SK-N-SH (cell line): ENCODE measurements around the gene HTR1E. TPM values are rescaled to one million over a fixed set of nuclear protein-coding genes. Genes with fewer than 3 reads are reported as not detected.

Experiments
- CTCF ChIA-PET: fragments of 300-600, 350-600 bp; formaldehyde crosslinking; extraction: SDS; loops from one replicate; lab custom pipeline; 2021; lab: Yijun Ruan, JAX
- POLR2A ChIA-PET: fragments of 350-600 bp; sonication (Branson Sonifier 250); formaldehyde crosslinking; extraction: SDS; loops from one replicate; lab custom pipeline; 2020; ENCODE audit warnings: antibody characterized with exemption, inconsistent platforms; lab: Yijun Ruan, JAX
- DNase-seq: peaks from one replicate; pipeline ENCODE4 v3.0.0; 2012
- H2AFZ ChIP-seq: fragments of 200-600 bp; sonication (generic); 2 replicates; pipeline ENCODE4 v1.8.1; 2016; ENCODE audit warnings: antibody characterized with exemption, mild to moderate bottlenecking, low read depth
- H3F3A ChIP-seq: fragments of 200-600 bp; sonication (generic); replicated peaks from 2 replicates; pipeline ENCODE3; 2016; ENCODE audit warnings: antibody characterized with exemption, mild to moderate bottlenecking; ENCODE audit not compliant: insufficient read depth
- H3K27ac ChIP-seq, 2 experiments: fragments of 200-500 bp in 1 of 2; fragments of 200-600 bp in 1 of 2; sonication (Bioruptor generic) in 1 of 2; sonication (generic), shearing (Covaris generic) in 1 of 2; 2 replicates each; pipeline versions ENCODE4 v1.5.1 to v1.6.1; 2014 to 2016; ENCODE audit warnings: low read depth in 2 of 2, inconsistent platforms in 1 of 2, low read length in 1 of 2, mild to moderate bottlenecking in 1 of 2, mixed read lengths in 1 of 2
- H3K27me3 ChIP-seq: fragments of 200-600 bp; sonication (generic), shearing (Covaris generic); 2 replicates; pipeline ENCODE4 v1.6.1; 2016; ENCODE audit warnings: mixed run types; ENCODE audit not compliant: insufficient read depth
- H3K36me3 ChIP-seq, 2 experiments: fragments of 200-500 bp in 1 of 2; fragments of 200-600 bp in 1 of 2; sonication (Bioruptor generic) in 1 of 2; sonication (generic) in 1 of 2; replicated peaks in 1 of 2; 2 replicates each; pipeline versions ENCODE3 to v1.5.1; 2014 to 2016; ENCODE audit warnings: low read length in 1 of 2, mild to moderate bottlenecking in 1 of 2; ENCODE audit not compliant: insufficient read depth in 2 of 2, control insufficient read depth in 1 of 2
- H3K4me1 ChIP-seq, 2 experiments: fragments of 200-500 bp in 1 of 2; fragments of 200-600 bp in 1 of 2; sonication (Bioruptor generic) in 1 of 2; sonication (generic), shearing (Covaris generic) in 1 of 2; 2 replicates each; pipeline versions ENCODE4 v1.5.1 to v1.6.1; 2014 to 2016; ENCODE audit warnings: low read depth in 1 of 2, low read length in 1 of 2, mixed run types in 1 of 2; ENCODE audit not compliant: insufficient read depth in 2 of 2, control insufficient read depth in 1 of 2
- H3K4me2 ChIP-seq: fragments of 200-600 bp; sonication (generic), shearing (Covaris generic); 2 replicates; pipeline ENCODE4 v1.6.1; 2017; ENCODE audit warnings: mixed run types
- H3K4me3 ChIP-seq, 2 experiments: fragments of 200-500 bp in 1 of 2; fragments of 200-600 bp in 1 of 2; sonication (Bioruptor generic) in 1 of 2; sonication (generic), shearing (Covaris generic) in 1 of 2; 2 replicates each; pipeline versions ENCODE4 v1.5.1 to v1.8.1; 2014 to 2016; ENCODE audit warnings: low read depth in 2 of 2, inconsistent platforms in 1 of 2, low read length in 1 of 2, mild to moderate bottlenecking in 1 of 2, mixed read lengths in 1 of 2, moderate library complexity in 1 of 2
- H3K79me2 ChIP-seq: fragments of 200-600 bp; sonication (generic); 2 replicates; pipeline ENCODE4 v1.8.1; 2017; ENCODE audit warnings: mild to moderate bottlenecking; ENCODE audit not compliant: insufficient read depth
- H3K9ac ChIP-seq: fragments of 200-600 bp; sonication (generic); 2 replicates; pipeline ENCODE4 v1.6.1; 2017; ENCODE audit warnings: mixed run types
- H3K9me2 ChIP-seq: fragments of 200-600 bp; sonication (generic); 2 replicates; pipeline ENCODE4 v1.6.1; 2017; ENCODE audit warnings: mixed run types
- H3K9me3 ChIP-seq: fragments of 200-600 bp; sonication (generic); 2 replicates; pipeline ENCODE4 v1.6.1; 2017; ENCODE audit warnings: mixed run types, mild to moderate bottlenecking, moderate library complexity
- H4K20me1 ChIP-seq: fragments of 200-600 bp; sonication (generic); 2 replicates; pipeline ENCODE4 v1.6.1; 2017; ENCODE audit warnings: mild to moderate bottlenecking, mixed run types; ENCODE audit not compliant: insufficient read depth
- ELF1 ChIP-seq: IDR thresholded peaks from 2 replicates; pipeline ENCODE4 v1.4.0; 2012
- EZH2phosphoT487 ChIP-seq: fragments of 200-600 bp; sonication (generic); IDR thresholded peaks from 2 replicates; pipeline ENCODE4 v1.6.1; 2017; ENCODE audit warnings: low read depth, mixed run types, mild to moderate bottlenecking, antibody characterized with exemption, moderate library complexity, borderline replicate concordance
- FOSL2 ChIP-seq: IDR thresholded peaks from 2 replicates; pipeline ENCODE4 v1.4.0; 2012; ENCODE audit warnings: low read depth, mild to moderate bottlenecking, moderate library complexity, borderline replicate concordance
- NFIC ChIP-seq: IDR thresholded peaks from 2 replicates; pipeline ENCODE4 v1.4.0; 2012; ENCODE audit warnings: borderline replicate concordance
- NRF1 ChIP-seq: IDR thresholded peaks from 2 replicates; pipeline ENCODE4 v1.6.1; 2012; ENCODE audit warnings: low read depth, mild to moderate bottlenecking, low read length
- PBX3 ChIP-seq: IDR thresholded peaks from 2 replicates; pipeline ENCODE4; 2012
- POLR2AphosphoS5 ChIP-seq: IDR thresholded peaks from 2 replicates; pipeline ENCODE4 v1.6.1; 2012; ENCODE audit warnings: low read depth, low read length
- RAD21 ChIP-seq: IDR thresholded peaks from 2 replicates; pipeline ENCODE4 v1.6.1; 2012; ENCODE audit warnings: mild to moderate bottlenecking, low read length
- RFX5 ChIP-seq: IDR thresholded peaks from 2 replicates; pipeline ENCODE4 v1.6.1; 2012; ENCODE audit warnings: mild to moderate bottlenecking, improper control_type of control experiment, low read length
- USF2 ChIP-seq: fragments of 150-350 bp; IDR thresholded peaks from 2 replicates; pipeline ENCODE4 v1.6.1; 2017; ENCODE audit warnings: antibody characterized with exemption, low read length, low read depth, borderline replicate concordance
- WGBS: methylation state at CpG from one replicate; pipeline ENCODE4 v1.1.6; 2017; ENCODE audit warnings: low lambda C conversion rate; 5-methylcytosine and 5-hydroxymethylcytosine counted together
- polyA plus RNA-seq, 3 experiments: library from polyadenylated mRNA; depleted of rRNA; stranded (reverse); fragments of >200 nt; gene quantifications; 2 replicates each; pipeline ENCODE4 v1.2.3, GENCODE V29; 2012
- TF ChIP-seq, protein P1 (sequence below): fragments of 150-350 bp; IDR thresholded peaks from 2 replicates; pipeline ENCODE4 v1.6.1; 2016; ENCODE audit warnings: mild to moderate bottlenecking, low read depth, low read length

The HTR1E gene
- polyA plus RNA-seq, 1 of the 3 experiments (the other 2 are of a cell fraction), result 0.02 TPM

DNA sequence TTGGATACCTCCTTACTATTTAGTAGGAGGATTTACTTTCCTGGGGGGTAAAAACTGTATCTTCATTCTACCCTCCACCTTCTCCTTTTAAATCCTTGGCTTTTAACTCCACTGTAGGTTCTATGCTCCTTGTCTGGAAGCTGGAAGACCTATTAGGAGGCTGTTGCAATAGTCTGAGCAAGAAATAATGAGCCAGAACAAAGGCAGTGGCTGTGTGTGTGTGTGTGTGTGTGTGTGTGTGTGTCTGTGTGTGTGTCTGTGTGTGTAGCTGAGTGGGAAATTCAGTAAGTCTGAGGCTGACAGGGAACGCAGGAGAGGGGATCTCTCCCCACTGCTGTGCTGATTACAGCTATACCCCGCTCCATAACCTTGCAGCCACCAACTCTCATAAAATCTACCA, 35.8 kb downstream of the HTR1E start:
- Histone ChIP-seq H3K4me2 (no peak overlapping the region), H3K9me3 (no peaks in the 10 kb centered on the region), H3K4me3 (no peak overlapping the region), H3K27ac (no peak overlapping the region), H2AFZ (no peak overlapping the region), H3K4me1 (peaks cover 0 to 2% of the 10 kb centered on the region in 2 experiments; a peak in 1 of 4 replicates), H3K36me3 (no peaks in the 10 kb centered on the region), H3K9me2 (no peaks in the 10 kb centered on the region), H3K9ac (no peak overlapping the region), H3K79me2 (no peaks in the 10 kb centered on the region), H4K20me1 (no peaks in the 10 kb centered on the region), H3K27me3 (no peaks in the 10 kb centered on the region), H3F3A (no peaks in the 10 kb centered on the region)
- WGBS, result 17% methylated on average over 2 of the region's 2 CpGs
- ChIA-PET POLR2A (no interaction called here), CTCF (interaction anchor here (1.0 kb wide), 1 partner anchor 17 kb away, joined by 3 read pairs; no protein-coding TSS in a partner anchor)
- no peak for DNase-seq
- TF ChIP-seq RAD21 (no peak), POLR2AphosphoS5 (no peak), ELF1 (no peak), RFX5 (no peak), USF2 (no peak), EZH2phosphoT487 (no peak), NFIC (no peak), FOSL2 (no peak)
- TF ChIP-seq, protein P1, sequence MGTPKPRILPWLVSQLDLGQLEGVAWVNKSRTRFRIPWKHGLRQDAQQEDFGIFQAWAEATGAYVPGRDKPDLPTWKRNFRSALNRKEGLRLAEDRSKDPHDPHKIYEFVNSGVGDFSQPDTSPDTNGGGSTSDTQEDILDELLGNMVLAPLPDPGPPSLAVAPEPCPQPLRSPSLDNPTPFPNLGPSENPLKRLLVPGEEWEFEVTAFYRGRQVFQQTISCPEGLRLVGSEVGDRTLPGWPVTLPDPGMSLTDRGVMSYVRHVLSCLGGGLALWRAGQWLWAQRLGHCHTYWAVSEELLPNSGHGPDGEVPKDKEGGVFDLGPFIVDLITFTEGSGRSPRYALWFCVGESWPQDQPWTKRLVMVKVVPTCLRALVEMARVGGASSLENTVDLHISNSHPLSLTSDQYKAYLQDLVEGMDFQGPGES, result no peak

GRCh38 chr6:86978251-86978650, 40.9 kb downstream of the HTR1E start:
- ChIA-PET POLR2A (no interaction called here), CTCF (interaction anchor here (0.7 kb wide), 1 partner anchor 20 kb away, joined by 3 read pairs; no protein-coding TSS in a partner anchor)

More at GRCh38 chr6:86978251-86978650, 40.9 kb downstream of the HTR1E start:
- no peaks in the 10 kb centered on the region for H3F3A ChIP-seq
- H4K20me1 ChIP-seq, result no peaks in the 10 kb centered on the region
- no peaks in the 10 kb centered on the region; a peak in 1 of 4 replicates for H3K4me1 ChIP-seq
- DNase-seq, result no peak
- WGBS, result 9% methylated on average over 2 of the region's 2 CpGs
- no peaks in the 10 kb centered on the region for H3K9me2 ChIP-seq
- H3K4me3 ChIP-seq, result no peak overlapping the region
- no peaks in the 10 kb centered on the region for H3K27me3 ChIP-seq
- no peaks in the 10 kb centered on the region for H3K36me3 ChIP-seq
- H3K79me2 ChIP-seq, result no peaks in the 10 kb centered on the region
- H2AFZ ChIP-seq, result no peak overlapping the region
- TF ChIP-seq NRF1 (no peak), PBX3 (no peak), ELF1 (no peak)
- TF ChIP-seq, all 33 proteins: peak for 0
- Histone ChIP-seq H3K27ac (no peak overlapping the region), H3K9me3 (no peaks in the 10 kb centered on the region), H3K4me2 (no peak overlapping the region), H3K9ac (no peak overlapping the region)
